Fibroblast of the conjunctiva (primary cell): ENCODE results near the gene HLA-DQB1.
A peak's percentile ranks its signal among the peaks of the same experiment; 100 is the strongest.

Source experiments
- DNase-seq: peaks from one replicate; pipeline ENCODE4 v3.0.0-alpha.2; 2010; ENCODE audit warnings: low read depth

Gene HLA-DQB1

DNA sequence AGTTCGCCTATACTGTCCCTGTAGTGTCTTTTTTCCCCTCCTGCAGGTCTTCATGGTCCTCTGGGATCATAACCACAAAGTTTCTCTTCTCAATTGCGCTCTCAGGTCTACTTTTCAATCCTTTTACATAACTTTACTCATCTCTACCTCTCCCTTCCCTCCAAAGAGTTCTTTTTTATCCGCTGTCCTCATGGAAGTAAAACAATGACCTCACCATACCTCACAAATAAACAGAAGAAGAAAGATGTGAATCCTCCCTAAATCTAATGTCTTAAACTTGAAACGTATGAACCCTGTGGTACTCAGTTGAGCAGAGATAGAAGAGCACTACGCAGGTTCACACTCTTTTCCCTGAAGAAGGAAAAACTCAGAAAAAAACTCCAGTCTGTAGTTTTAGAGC, 41.3 kb downstream of the HLA-DQB1 start:
- DNase-seq: no peak

DNA sequence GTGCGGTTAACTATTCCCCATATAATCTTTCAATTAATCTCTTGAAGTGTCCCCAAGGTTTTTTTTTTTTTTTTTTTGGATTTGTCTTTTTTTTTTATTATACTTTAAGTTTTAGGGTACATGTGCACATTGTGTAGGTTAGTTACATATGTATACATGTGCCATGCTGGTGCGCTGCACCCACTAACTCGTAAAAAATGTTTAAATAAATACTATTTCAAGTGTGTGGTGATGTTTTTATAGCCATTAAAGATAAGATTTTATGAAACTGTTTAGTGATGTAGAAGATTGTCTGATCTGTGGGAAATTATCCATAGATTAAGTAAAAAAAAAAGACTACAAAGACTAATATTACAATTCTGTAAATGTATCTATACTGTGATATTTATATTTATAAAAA, 41.9 kb downstream of the HLA-DQB1 start:
- no peak for DNase-seq

DNA sequence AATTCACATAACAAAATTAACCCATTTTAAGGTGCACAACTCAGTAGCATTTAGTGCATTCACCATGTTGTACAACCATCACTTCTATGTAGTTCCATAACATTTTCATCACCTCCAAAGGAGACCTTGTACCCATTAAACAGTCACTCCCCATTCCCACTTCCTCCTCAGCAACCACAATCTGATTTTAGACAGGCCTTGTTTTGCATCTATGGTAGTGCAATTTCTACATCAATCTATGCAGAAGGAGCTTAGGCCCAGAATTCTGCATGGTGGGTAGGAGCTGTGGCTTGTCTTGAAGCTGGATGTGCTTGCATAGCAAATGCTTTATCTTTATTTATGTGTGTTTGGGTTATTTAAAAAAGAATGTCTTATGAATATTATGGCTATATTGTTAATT, 42.8 kb downstream of the HLA-DQB1 start:
- no peak for DNase-seq

DNA sequence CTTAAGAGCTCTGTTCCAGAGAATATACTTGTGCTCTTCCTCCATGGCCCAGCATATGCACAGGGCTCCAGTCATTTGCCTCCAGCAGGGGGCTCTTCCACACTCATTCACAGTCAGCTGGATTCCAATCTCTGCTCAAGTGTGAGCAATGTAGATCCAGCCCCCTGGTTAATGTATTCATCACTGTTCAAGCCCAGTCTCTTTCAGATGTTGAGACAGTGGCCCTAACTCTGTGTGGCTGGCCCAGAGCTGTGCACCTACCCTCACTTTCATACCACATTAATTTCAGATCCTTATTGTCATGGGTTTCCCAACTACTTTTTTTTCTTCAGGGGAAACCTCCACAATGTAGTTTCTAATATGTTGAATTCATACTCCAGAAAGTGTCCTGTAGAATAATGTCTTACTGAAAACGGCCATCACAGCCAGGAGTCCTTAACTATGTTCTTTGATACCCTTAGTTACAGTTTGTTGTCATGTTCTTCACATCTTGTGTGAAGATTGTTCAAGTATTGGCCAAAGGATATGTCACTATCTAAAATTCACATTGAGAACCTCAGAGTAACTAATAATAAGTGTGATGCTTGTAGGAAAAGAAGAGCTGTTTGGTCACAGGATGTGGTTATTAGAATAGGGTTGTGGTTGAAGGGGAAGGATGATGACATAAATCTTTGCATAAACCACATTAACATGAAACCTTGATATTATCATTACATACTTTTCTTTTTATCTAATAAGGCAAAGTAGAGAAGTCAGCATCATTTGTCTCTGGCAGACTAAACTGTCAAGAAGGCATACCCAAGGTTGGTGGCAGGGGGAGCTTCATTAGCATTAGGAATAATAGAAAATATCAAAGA, 43.7 kb downstream of the HLA-DQB1 start:
- DNase-seq: peak; percentile 6

DNA sequence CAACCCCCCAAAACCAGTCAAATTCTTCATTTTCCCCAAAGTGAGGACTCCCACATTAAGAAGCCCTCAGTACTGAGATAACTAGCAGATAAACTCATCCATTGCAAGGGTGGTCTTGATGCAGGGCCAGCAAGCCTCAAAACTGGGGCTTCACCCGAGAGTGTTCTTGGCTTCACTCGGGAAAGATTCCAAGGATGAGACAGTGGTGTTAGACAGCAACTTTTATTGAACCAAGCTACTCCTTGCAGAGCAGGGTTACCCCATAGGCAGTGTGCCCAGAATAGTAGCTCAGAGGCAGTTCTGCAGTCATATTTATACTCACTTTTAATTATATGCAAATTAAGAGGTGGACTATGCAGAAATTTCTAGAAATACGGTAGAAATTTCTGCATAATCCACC, 45.1 kb downstream of the HLA-DQB1 start:
- DNase-seq: no peak

DNA sequence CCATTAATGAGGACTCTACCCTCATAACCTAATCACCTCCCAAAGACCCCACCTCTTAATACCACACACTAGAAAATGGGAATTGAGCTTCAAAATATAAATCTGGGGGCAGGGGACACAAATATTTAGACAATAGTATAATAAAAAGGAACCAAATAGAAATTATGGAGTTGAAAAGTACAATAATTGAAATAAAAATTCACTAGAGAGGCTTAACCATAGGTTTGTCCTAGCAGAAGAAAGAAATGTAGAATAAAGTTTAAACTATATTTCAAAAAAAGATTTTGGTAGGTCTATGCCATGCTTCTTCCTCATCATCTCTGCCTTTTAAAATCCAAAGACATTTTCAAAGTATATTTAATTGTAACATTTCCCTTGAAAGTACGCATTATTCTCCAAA, 48.7 kb downstream of the HLA-DQB1 start:
- DNase-seq: no peak

DNA sequence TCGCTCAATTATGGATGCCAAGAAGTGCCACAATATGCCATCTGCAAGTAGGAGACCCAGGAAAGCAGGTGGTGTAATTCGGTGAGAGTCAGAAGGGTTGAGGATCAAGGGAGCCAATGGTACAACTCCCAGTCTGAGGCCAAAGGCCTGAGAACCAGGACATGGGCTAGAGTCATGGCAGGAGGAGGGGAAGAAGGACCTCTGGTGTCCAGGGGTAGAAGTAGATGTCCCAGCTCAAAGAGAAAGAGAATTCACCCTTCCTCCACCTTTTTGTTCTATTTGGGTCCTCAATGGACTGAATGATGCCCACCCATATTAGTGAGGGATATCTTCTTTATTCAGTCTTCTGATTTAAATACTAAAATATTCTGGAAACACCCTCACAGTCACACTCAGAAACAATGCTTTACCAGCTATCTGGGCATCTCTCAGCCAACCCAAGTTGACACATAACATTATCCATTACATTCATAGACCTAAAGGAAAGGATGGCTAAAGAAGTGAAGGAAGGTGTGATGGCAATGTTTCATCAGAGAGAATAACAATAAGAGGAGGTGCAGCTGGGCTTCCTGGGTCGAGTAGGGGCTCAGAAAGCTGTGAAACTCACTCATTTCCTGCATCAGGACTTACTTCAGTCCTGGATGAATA, 50.4 kb downstream of the HLA-DQB1 start:
- no peak for DNase-seq

DNA sequence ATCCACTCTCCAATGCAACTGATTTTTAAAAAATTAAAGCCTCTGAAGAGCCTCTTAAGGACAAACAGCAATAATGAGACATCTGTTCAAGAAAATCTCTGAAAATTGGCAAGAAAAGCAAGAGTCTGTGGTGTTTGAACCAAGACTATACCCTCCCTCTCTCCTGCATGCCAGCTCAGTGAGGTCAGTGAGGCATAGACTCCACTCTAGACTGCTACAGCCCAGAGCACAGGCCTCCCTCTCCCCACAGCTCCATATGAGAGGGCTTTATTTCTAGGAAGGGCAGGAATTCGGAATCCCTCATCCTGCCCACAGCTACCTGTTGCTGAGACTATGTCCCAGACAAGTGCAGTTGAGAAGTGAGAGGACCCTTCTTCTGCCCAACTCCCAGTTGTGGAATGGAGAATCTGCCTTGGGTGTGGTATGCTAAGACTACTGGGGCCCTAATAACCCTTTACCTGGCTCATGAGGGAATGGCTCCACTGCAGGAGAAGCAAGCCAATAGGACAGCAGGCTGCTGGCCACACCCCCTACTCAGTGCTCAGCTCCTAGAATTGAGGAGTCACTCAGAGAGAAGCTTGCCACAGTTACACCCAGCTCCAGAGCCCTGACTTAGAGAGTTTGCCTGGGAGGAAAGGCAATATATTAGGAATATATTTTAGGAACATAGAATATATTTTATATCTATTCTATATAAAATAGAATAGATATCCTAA, 51.9 kb downstream of the HLA-DQB1 start:
- DNase-seq: no peak

DNA sequence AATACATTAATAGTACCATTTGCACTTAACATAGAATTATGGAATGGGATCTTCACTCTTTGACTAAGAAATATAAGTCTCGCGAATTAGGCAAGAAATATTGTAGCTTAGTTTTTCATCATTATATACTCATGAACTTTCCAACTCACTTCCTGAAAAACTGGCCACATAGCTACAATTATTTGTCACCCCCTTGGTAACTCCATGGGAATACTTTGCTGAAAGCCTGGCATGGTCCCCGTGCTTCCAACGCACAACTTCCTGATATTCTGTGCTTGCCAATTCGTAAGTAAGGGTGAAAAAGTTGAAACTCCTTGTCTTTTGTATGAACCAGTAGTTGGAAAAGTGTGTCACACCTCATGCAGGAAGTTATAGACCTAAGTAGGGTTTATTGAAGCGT, 53.0 kb downstream of the HLA-DQB1 start:
- DNase-seq: no peak

DNA sequence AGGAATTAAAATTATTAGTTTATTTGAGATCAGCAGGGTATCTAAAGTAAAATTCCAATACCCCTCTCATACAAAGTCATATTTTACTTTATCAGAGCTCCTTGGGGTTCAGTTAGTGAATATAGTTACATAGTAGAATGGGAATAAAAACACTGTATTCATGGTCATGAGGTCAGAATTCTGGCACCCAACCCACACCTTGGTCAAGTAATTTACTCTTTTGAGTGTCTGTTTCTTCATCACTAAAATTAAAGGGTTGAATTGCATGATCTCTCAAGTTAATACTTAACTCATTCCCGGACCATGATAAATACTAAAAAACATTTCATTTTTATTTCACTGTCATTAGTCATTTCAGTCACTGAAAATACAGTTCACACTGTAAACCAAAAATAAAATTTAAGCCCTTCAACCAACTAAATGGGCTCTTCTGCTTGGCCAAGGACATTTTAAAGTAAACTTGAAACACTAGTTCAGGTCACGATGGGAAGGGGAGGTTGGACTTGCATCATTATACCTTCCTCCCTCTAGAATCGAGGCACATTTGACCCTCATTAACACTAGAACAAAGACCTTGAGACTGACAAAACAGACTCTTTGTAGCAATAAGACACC, 55.7 kb downstream of the HLA-DQB1 start:
- DNase-seq: no peak

DNA sequence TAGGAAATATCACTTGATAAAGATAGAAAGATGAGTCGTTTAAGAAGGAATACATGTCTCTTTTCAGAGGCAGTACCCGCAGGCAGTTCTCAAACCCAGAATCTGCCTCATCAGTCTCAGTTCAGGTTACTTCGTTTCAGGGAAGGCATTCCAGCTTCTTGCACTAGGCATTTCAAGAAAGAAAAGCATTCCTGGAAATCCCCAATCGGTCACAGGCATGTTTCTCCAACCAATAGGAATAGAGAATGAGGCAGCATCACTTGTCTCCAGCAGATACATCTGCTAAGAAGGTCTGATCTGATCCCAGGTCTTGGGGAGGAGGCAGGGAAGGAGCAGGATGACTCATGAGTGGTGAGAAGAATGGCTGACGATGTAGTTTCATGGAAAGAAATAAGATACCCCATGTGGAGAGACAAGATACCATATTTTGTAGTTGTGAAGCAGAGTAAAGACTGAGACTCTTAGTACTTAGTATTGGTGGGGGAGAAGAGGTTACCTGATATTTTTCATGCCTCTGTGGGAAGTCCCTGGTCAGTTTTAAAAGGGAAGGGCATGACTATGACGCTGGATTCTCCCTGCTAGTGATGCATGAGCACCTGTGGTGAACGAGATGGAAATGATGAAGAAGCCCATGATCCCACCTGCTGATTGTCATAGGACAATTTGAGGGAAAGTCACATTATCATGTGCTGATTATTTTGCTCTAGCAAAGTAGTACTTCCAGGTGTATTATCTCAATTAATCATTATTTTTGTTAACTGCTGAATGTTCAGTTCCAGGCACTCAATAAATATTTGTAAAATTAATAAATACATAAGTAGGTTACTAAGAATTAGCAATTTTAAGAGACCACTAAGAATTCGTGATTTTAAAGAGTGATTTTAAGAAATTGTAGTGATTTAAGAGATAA, 56.5 kb downstream of the HLA-DQB1 start:
- DNase-seq: peak; percentile 85
